ENCODE measurements around the gene RLN3. TPM values are rescaled to one million over a fixed set of nuclear protein-coding genes. Genes with fewer than 3 reads are reported as not detected.
A peak's percentile ranks its signal among the peaks of the same experiment; 100 is the strongest.

Gene RLN3
- total and polyA plus RNA-seq, 9 of the 15 experiments (the other 6 are each of a cell fraction or from before 2014, with no cell fraction given) = 0.31 to 1.2 (median 0.71) TPM; not detected in 6

DNA sequence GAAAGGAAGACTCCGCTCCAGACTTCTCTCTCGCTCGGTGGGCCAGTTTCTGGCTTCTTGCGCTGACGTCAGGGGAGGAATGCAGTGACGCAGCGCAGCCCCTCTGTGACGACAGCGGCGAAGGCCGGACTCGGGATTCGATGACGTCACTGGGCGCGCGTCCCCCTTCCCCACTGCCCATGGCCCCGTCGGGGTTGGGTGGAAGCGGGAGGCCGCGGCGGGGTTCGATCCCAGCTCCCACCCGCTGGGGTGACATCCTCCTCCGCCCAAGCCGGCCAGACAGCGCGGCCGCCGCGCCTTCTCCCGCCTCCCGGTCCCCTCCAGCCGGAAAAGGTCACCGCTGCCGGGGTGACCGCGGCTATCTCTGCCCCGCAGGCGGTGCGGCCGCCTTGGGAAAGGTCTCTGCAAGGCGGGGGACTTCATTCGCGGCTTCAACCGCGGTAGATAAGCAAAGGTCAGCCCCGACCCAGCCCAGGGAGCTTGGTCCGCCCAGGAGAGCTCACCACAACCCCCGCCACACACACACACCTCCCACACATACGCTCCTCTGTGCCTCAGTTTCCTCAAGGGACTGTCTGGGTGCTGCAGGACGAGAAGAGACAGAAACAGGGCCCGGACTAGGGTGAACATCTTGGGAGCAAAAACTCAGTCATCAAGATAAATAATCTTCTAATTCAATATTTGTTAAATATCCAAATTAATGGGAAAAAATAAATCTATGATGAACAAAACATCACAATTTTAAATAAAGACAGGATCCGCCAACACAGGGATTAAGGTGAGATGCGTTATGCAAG lies 21.0 kb upstream of the RLN3 start (continued):
- TF ChIP-seq MGA (IDR thresholded peaks at IDR 0.05) = peak; percentile 60; the same call in 1 of the 2 replicates
- TF ChIP-seq, protein P1, sequence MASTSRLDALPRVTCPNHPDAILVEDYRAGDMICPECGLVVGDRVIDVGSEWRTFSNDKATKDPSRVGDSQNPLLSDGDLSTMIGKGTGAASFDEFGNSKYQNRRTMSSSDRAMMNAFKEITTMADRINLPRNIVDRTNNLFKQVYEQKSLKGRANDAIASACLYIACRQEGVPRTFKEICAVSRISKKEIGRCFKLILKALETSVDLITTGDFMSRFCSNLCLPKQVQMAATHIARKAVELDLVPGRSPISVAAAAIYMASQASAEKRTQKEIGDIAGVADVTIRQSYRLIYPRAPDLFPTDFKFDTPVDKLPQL (IDR thresholded peaks at IDR 0.05; ENCODE audit: extremely low read depth, insufficient read length) = no peak
- TF ChIP-seq TAF9B (IDR thresholded peaks at IDR 0.05; ENCODE audit: partially characterized antibody) = peak; percentile 70
- no peak for TF ChIP-seq SP2 (IDR thresholded peaks at IDR 0.05; ENCODE audit: extremely low read depth, low read depth, low read length, poor library complexity, severe bottlenecking)
- TF ChIP-seq KHSRP (IDR thresholded peaks at IDR 0.05) = peak; percentile 99
- peak; percentile 100 for TF ChIP-seq CBFB (CRISPR knock-in tag; IDR thresholded peaks at IDR 0.05)
- TF ChIP-seq TSC22D4 (tag; IDR thresholded peaks at IDR 0.05) = no peak
- TF ChIP-seq JUND (IDR thresholded peaks at IDR 0.05; ENCODE audit: borderline replicate concordance, low read depth, low read length) = peak; percentile 98
- TF ChIP-seq JUND (tag; IDR thresholded peaks at IDR 0.05; ENCODE audit: borderline replicate concordance, low read depth, low read length) = peak; percentile 99
- TF ChIP-seq E4F1 (CRISPR knock-in tag; IDR thresholded peaks at IDR 0.05; ENCODE audit: borderline replicate concordance) = no peak
- TF ChIP-seq PHB (CRISPR knock-in tag; IDR thresholded peaks at IDR 0.05) = no peak
- no peak for TF ChIP-seq ASH1L (IDR thresholded peaks at IDR 0.05; ENCODE audit: borderline replicate concordance, low read depth, partially characterized antibody)

All from K562 (cell line).